ENCODE results near the gene MMP2. TPM values are rescaled to one million over a fixed set of nuclear protein-coding genes. Genes with fewer than 3 reads are reported as not detected.

MMP2 gene
- total RNA-seq, 2 donors from 2014 or later, result 249 to 351 TPM

GRCh38 chr16:55534756-55535155 is 55.8 kb downstream of the MMP2 start:
- TF ChIP-seq CTCF (IDR thresholded peaks at IDR 0.05), result no peak
- ATAC-seq (ENCODE audit: insufficient number of reproducible peaks, low FRiP score, low read depth), result peak; percentile 80
- no peaks in the 10 kb centered on the region for H3K36me3 ChIP-seq
- H3K4me3 ChIP-seq, result no peak overlapping the region
- H3K9me3 ChIP-seq, result no peaks in the 10 kb centered on the region
- H3K27ac ChIP-seq, result peak overlapping the region; percentile 34 to 66
- no peak for DNase-seq (ENCODE audit: low spot score)
- H3K4me1 ChIP-seq (ENCODE audit: control insufficient read depth in 1 of 2, low read depth in 2 of 2), result peaks cover 10 to 14% of the 10 kb centered on the region in 2 donors
- no peaks in the 10 kb centered on the region for H3K27me3 ChIP-seq (replicated peaks; ENCODE audit: insufficient read depth)

GRCh38 chr16:55539049-55539448 is 60.1 kb downstream of the MMP2 start:
- no peak for ATAC-seq (ENCODE audit: insufficient number of reproducible peaks, low FRiP score, low read depth)
- H3K27ac ChIP-seq, result no peak overlapping the region

GRCh38 chr16:55539488-55539887 is 60.5 kb downstream of the MMP2 start:
- no peak for DNase-seq (ENCODE audit: low spot score)
- Histone ChIP-seq H3K4me1 (ENCODE audit: control insufficient read depth in 1 of 2, low read depth in 2 of 2) (peaks cover 10 to 14% of the 10 kb centered on the region in 2 donors), H3K4me3 (no peak overlapping the region), H3K27ac (no peak overlapping the region), H3K9me3 (no peaks in the 10 kb centered on the region), H3K36me3 (no peaks in the 10 kb centered on the region), H3K27me3 (replicated peaks; ENCODE audit: insufficient read depth) (no peaks in the 10 kb centered on the region)
- TF ChIP-seq CTCF (IDR thresholded peaks at IDR 0.05), result no peak
- ATAC-seq (ENCODE audit: insufficient number of reproducible peaks, low FRiP score, low read depth), result no peak

More at GRCh38 chr16:55539049-55539448, 60.1 kb downstream of the MMP2 start:
- H3K4me3 ChIP-seq, result no peak overlapping the region
- no peak for TF ChIP-seq CTCF (IDR thresholded peaks at IDR 0.05)
- peaks cover 10 to 14% of the 10 kb centered on the region in 2 donors for H3K4me1 ChIP-seq (ENCODE audit: control insufficient read depth in 1 of 2, low read depth in 2 of 2)
- no peaks in the 10 kb centered on the region for H3K36me3 ChIP-seq
- DNase-seq (ENCODE audit: low spot score), result no peak
- H3K27me3 ChIP-seq (replicated peaks; ENCODE audit: insufficient read depth), result no peaks in the 10 kb centered on the region
- H3K9me3 ChIP-seq, result no peaks in the 10 kb centered on the region

- Histone ChIP-seq H3K36me3 (no peaks in the 10 kb centered on the region), H3K27me3 (replicated peaks; ENCODE audit: insufficient read depth) (no peaks in the 10 kb centered on the region), H3K9me3 (no peaks in the 10 kb centered on the region), H3K4me1 (ENCODE audit: control insufficient read depth in 1 of 2, low read depth in 2 of 2) (peaks cover 6 to 9% of the 10 kb centered on the region in 2 donors), H3K4me3 (no peak overlapping the region), H3K27ac (no peak overlapping the region)
- DNase-seq (ENCODE audit: low spot score), result no peak
- TF ChIP-seq CTCF (IDR thresholded peaks at IDR 0.05), result no peak
- no peak for ATAC-seq (ENCODE audit: insufficient number of reproducible peaks, low FRiP score, low read depth)
Measured at GRCh38 chr16:55540221-55540620, 61.2 kb downstream of the MMP2 start.

- no peak for TF ChIP-seq CTCF (IDR thresholded peaks at IDR 0.05)
- no peak for DNase-seq (ENCODE audit: low spot score)
- H3K27ac ChIP-seq, result no peak overlapping the region
- H3K4me1 ChIP-seq (ENCODE audit: control insufficient read depth in 1 of 2, low read depth in 2 of 2), result no peaks in the 10 kb centered on the region
- no peaks in the 10 kb centered on the region for H3K9me3 ChIP-seq
- ATAC-seq (ENCODE audit: insufficient number of reproducible peaks, low FRiP score, low read depth), result no peak
- no peaks in the 10 kb centered on the region for H3K36me3 ChIP-seq
- no peak overlapping the region for H3K4me3 ChIP-seq
- H3K27me3 ChIP-seq (replicated peaks; ENCODE audit: insufficient read depth), result no peaks in the 10 kb centered on the region
Measured at GRCh38 chr16:55542459-55543082, 63.6 kb downstream of the MMP2 start.

All from thoracic aorta (tissue), 2 donors.